HepG2 (cell line): Measurements from ENCODE around the gene BSG. TPM values are rescaled to one million over a fixed set of nuclear protein-coding genes. Genes with fewer than 3 reads are reported as not detected.

Experiments
- KMT2A ChIP-seq: sonication (generic); formaldehyde crosslinking; IDR thresholded peaks from 2 replicates; pipeline ENCODE4 v1.4.0; 2020; ENCODE audit warnings: missing genetic modification reagents
- MED8 ChIP-seq: sonication (generic); formaldehyde crosslinking; IDR thresholded peaks from 2 replicates; pipeline ENCODE4 v1.8.1; 2023; ENCODE audit warnings: mild to moderate bottlenecking, missing genetic modification reagents; ENCODE audit not compliant: insufficient replicate concordance
- NCOA2 ChIP-seq: sonication (generic); formaldehyde crosslinking; IDR thresholded peaks from 2 replicates; pipeline ENCODE4 v1.8.0; 2022; ENCODE audit warnings: inconsistent platforms
- RAD51 ChIP-seq: fragments of 450-650 bp; IDR thresholded peaks from 2 replicates; pipeline ENCODE4 v1.6.1; 2016; ENCODE audit warnings: borderline replicate concordance
- SRY ChIP-seq: sonication (generic); formaldehyde crosslinking; IDR thresholded peaks from 2 replicates; pipeline ENCODE4 v1.8.0; 2022; ENCODE audit warnings: mild to moderate bottlenecking, missing genetic modification reagents
- ZNF205 ChIP-seq: IDR thresholded peaks from 2 replicates; pipeline ENCODE4 v1.6.1; 2018; ENCODE audit warnings: missing biosample characterization, missing genetic modification reagents
- ZNF484 ChIP-seq: sonication (generic); formaldehyde crosslinking; IDR thresholded peaks from 2 replicates; pipeline ENCODE4 v1.5.1; 2020; ENCODE audit warnings: mild to moderate bottlenecking, low read depth, missing genetic modification reagents, borderline replicate concordance
- ZNF501 ChIP-seq: sonication (generic); formaldehyde crosslinking; IDR thresholded peaks from 2 replicates; pipeline ENCODE4 v1.5.1; 2020; ENCODE audit warnings: mild to moderate bottlenecking, moderate library complexity, missing genetic modification reagents
- ZNF549 ChIP-seq: sonication (generic); formaldehyde crosslinking; IDR thresholded peaks from 2 replicates; pipeline ENCODE4 v1.5.0; 2020; ENCODE audit warnings: missing genetic modification reagents
- polyA plus RNA-seq, 8 experiments: library from polyadenylated mRNA; depleted of rRNA in 3 of 8; stranded (reverse) in 7 of 8; unstranded in 1 of 8; fragments of >200 nt; fragmentation: Illumina TruSeq in 4 of 8; extraction: Trizol in 4 of 8; gene quantifications; 2 replicates each; pipeline versions ENCODE4 v1.2.1 to v1.2.3, GENCODE V29; 2011 to 2016; ENCODE audit warnings: low read depth in 4 of 8, missing spikeins in 1 of 8, mixed read lengths in 1 of 8; ENCODE audit not compliant: insufficient read depth in 1 of 8
- total RNA-seq, 5 experiments: library from RNA; depleted of rRNA; stranded (reverse); fragments of >200 nt; fragmentation: Illumina TruSeq; extraction: Trizol; gene quantifications; 2 replicates each; pipeline ENCODE4 v1.2.3, GENCODE V29; 2016; ENCODE audit warnings: low read depth in 1 of 5
- TF ChIP-seq, protein P1 (sequence below): sonication (generic); formaldehyde crosslinking; IDR thresholded peaks from 2 replicates; pipeline ENCODE4 v1.4.0; 2020; ENCODE audit warnings: missing genetic modification reagents
- TF ChIP-seq, protein P2 (sequence below): sonication (generic); formaldehyde crosslinking; IDR thresholded peaks from 2 replicates; pipeline ENCODE4 v1.9.0; 2022; ENCODE audit warnings: missing genetic modification reagents, mild to moderate bottlenecking, borderline replicate concordance
- TF ChIP-seq, protein P3 (sequence below), 2 experiments: fragments of 450-650 bp in 1 of 2; sonication (generic) in 1 of 2; formaldehyde crosslinking in 1 of 2; IDR thresholded peaks; 2 replicates each; pipeline versions ENCODE4 v1.6.1 to v1.8.0; 2016 to 2022; ENCODE audit warnings: antibody characterized with exemption in 1 of 2, mild to moderate bottlenecking in 1 of 2, missing genetic modification reagents in 1 of 2
- TF ChIP-seq, protein P4 (sequence below): sonication (generic); formaldehyde crosslinking; IDR thresholded peaks from 2 replicates; pipeline ENCODE4 v1.8.0; 2022; ENCODE audit warnings: mild to moderate bottlenecking, missing genetic modification reagents, moderate library complexity

Gene BSG
- total and polyA plus RNA-seq, 2 of the 13 experiments (the other 11 are each of a cell fraction or from before 2014, with no cell fraction given) = 309 to 754 TPM

DNA sequence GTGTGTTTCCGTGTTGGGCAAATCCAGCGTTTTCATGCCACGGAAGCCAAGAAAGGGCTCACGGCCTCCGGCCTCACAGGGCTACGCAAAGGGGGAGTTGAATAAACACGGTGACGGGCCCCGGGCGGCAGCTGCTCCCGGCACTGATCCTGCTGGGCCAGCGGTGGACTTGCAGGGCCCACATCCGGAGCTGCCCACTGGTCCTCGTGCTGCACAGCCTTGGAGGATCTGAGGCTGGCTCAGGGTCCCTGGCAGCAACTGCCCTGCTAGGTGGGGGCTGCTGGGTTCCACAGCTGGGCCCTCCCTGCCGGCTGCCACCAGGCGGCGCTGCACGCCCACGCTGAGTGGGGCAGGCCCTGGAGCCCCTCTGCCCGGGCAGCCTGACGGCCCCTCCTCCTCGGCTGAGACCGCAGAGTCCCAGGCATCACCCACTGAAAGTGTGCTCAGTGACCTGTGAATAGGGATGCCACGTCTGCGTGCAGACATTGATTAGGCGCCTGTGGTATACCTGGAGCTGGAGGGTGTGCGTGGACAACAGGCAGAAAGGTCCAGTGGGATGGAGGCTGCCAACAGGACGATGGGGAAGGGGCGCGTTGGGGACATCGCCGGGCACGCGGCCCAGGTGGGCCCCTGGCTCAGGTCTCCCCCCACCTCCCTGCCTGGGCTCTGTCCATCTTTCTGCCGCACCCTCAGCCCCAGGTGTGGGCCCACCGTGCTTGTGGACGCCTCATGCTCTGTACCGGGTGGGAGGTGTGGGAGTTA lies 12.0 kb downstream of the BSG start (continued):
- TF ChIP-seq, protein P1, sequence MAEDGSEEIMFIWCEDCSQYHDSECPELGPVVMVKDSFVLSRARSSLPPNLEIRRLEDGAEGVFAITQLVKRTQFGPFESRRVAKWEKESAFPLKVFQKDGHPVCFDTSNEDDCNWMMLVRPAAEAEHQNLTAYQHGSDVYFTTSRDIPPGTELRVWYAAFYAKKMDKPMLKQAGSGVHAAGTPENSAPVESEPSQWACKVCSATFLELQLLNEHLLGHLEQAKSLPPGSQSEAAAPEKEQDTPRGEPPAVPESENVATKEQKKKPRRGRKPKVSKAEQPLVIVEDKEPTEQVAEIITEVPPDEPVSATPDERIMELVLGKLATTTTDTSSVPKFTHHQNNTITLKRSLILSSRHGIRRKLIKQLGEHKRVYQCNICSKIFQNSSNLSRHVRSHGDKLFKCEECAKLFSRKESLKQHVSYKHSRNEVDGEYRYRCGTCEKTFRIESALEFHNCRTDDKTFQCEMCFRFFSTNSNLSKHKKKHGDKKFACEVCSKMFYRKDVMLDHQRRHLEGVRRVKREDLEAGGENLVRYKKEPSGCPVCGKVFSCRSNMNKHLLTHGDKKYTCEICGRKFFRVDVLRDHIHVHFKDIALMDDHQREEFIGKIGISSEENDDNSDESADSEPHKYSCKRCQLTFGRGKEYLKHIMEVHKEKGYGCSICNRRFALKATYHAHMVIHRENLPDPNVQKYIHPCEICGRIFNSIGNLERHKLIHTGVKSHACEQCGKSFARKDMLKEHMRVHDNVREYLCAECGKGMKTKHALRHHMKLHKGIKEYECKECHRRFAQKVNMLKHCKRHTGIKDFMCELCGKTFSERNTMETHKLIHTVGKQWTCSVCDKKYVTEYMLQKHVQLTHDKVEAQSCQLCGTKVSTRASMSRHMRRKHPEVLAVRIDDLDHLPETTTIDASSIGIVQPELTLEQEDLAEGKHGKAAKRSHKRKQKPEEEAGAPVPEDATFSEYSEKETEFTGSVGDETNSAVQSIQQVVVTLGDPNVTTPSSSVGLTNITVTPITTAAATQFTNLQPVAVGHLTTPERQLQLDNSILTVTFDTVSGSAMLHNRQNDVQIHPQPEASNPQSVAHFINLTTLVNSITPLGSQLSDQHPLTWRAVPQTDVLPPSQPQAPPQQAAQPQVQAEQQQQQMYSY (CRISPR knock-in tag) = 0 out of 2 replicates have a peak, but pooled peaks have one; percentile 36
- TF ChIP-seq, protein P2, sequence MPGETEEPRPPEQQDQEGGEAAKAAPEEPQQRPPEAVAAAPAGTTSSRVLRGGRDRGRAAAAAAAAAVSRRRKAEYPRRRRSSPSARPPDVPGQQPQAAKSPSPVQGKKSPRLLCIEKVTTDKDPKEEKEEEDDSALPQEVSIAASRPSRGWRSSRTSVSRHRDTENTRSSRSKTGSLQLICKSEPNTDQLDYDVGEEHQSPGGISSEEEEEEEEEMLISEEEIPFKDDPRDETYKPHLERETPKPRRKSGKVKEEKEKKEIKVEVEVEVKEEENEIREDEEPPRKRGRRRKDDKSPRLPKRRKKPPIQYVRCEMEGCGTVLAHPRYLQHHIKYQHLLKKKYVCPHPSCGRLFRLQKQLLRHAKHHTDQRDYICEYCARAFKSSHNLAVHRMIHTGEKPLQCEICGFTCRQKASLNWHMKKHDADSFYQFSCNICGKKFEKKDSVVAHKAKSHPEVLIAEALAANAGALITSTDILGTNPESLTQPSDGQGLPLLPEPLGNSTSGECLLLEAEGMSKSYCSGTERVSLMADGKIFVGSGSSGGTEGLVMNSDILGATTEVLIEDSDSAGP (CRISPR knock-in tag) = peak; percentile 74; the same call in 1 of the 2 replicates
- peak; percentile 84 for TF ChIP-seq ZNF501 (CRISPR knock-in tag)
- TF ChIP-seq RAD51 = no peak
- TF ChIP-seq MED8 (CRISPR knock-in tag) = peak; percentile 39
- TF ChIP-seq, protein P3, sequence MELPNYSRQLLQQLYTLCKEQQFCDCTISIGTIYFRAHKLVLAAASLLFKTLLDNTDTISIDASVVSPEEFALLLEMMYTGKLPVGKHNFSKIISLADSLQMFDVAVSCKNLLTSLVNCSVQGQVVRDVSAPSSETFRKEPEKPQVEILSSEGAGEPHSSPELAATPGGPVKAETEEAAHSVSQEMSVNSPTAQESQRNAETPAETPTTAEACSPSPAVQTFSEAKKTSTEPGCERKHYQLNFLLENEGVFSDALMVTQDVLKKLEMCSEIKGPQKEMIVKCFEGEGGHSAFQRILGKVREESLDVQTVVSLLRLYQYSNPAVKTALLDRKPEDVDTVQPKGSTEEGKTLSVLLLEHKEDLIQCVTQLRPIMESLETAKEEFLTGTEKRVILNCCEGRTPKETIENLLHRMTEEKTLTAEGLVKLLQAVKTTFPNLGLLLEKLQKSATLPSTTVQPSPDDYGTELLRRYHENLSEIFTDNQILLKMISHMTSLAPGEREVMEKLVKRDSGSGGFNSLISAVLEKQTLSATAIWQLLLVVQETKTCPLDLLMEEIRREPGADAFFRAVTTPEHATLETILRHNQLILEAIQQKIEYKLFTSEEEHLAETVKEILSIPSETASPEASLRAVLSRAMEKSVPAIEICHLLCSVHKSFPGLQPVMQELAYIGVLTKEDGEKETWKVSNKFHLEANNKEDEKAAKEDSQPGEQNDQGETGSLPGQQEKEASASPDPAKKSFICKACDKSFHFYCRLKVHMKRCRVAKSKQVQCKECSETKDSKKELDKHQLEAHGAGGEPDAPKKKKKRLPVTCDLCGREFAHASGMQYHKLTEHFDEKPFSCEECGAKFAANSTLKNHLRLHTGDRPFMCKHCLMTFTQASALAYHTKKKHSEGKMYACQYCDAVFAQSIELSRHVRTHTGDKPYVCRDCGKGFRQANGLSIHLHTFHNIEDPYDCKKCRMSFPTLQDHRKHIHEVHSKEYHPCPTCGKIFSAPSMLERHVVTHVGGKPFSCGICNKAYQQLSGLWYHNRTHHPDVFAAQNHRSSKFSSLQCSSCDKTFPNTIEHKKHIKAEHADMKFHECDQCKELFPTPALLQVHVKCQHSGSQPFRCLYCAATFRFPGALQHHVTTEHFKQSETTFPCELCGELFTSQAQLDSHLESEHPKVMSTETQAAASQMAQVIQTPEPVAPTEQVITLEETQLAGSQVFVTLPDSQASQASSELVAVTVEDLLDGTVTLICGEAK (IDR thresholded peaks at IDR 0.05) = no peak
- TF ChIP-seq, protein P3 (CRISPR knock-in tag; IDR thresholded peaks at IDR 0.05) = 0 out of 2 replicates have a peak, but pooled peaks have one; percentile 42
- TF ChIP-seq ZNF549 (CRISPR knock-in tag) = no peak
- TF ChIP-seq SRY (CRISPR knock-in tag) = no peak
- TF ChIP-seq NCOA2 (CRISPR knock-in tag) = peak; percentile 21; the same call in 1 of the 2 replicates
- TF ChIP-seq KMT2A (CRISPR knock-in tag) = no peak
- no peak for TF ChIP-seq ZNF484
- TF ChIP-seq, protein P4, sequence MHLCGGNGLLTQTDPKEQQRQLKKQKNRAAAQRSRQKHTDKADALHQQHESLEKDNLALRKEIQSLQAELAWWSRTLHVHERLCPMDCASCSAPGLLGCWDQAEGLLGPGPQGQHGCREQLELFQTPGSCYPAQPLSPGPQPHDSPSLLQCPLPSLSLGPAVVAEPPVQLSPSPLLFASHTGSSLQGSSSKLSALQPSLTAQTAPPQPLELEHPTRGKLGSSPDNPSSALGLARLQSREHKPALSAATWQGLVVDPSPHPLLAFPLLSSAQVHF (CRISPR knock-in tag) = no peak
- TF ChIP-seq ZNF205 (CRISPR knock-in tag) = no peak
